ENCODE results near the gene B3GALNT2.

B3GALNT2 gene

DNA sequence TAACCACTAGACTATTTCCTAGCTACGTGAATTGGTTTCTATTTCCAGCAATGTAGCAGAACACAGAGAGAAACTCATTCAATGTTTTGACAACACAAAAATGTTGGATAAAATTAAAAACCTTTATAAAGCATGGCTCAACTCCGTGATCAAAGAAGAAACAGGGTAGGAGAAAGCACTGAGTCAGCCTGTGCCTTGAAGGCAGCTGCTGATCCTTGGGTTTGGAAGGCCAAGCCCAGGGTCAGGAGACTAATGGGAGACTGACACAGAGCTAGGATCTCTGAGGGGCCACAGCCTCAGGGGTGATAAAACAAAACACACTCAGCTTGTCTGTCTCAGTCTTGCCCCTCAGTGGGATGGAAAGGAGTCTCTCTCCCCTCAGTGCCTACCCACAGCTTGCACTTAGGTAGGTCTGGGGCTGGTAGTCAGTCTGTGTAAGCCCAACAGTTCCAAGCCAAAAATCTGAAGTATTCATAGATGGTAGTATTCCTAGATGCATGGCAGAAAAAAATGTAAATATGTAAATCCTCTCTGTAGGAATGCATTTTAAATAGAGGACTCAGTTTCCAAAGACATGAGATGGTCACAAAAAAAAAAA is 53.3 kb downstream of the B3GALNT2 start:
- no peak for DNase-seq

DNA sequence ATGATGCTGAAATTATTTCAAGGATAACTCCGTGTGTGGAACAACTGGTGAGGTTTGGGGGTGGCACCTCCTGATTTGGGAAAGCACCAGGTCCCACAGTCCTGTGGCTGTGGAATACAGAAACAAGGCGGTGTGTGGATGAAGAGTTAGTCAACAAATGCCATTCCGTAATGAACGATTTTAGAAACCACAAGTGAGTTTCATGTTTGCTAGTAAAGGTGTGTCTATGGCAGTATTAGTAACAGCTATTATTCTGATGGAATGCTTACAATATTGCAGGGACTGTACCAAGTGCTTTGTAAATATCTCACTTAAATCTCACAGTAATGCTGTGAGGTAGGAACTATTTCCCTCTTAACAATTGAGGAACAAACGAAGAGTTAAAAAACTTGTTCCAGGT is 53.8 kb downstream of the B3GALNT2 start:
- DNase-seq: no peak

DNA sequence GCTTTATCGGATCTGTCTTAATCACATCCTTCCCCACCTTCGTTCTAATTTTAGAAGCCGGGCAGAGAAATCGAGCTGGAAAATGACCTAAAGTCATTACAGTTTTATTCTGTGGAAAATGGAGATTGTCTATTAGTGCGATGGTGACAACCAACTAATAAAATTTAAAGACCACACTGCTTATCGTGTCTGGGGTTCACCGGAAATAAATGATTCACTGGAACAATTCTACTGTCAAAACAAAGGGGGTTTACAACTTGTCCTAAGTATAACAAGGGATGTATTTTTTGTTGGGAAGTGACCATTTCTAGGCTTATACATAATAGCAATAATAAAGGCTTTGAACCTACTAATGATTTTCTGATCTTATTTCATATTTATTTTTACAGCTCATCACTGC is 55.6 kb downstream of the B3GALNT2 start:
- DNase-seq: no peak

DNA sequence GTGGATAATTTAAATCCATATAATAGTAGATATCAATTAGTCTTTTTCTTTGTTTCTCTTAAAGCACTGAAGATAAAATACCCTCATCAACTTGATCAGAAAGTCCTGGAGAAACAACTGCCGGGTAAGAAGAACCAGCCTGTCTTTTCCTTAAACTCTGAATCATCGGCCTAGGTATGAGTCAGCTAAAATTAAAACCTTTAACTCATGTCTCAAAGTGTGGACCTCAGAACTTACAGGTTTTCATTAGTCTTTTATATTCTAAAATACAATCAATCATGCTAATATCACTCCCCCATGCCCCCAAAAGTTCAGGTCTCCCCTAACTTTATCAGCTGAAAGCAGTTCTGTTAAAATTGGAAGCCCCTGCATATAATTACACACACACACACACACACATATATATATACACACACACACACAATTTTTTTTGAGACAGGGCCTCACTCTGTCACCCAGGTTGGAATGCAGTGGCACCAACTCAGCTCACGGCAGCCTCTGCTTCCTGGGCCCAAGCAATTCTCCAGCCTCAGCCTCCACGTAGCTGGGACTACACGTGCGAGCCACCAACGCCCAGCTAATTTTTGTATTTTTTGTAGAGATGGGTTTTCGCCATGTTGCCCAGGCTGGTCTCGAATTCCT is 61.3 kb downstream of the B3GALNT2 start:
- no peak for DNase-seq

DNA sequence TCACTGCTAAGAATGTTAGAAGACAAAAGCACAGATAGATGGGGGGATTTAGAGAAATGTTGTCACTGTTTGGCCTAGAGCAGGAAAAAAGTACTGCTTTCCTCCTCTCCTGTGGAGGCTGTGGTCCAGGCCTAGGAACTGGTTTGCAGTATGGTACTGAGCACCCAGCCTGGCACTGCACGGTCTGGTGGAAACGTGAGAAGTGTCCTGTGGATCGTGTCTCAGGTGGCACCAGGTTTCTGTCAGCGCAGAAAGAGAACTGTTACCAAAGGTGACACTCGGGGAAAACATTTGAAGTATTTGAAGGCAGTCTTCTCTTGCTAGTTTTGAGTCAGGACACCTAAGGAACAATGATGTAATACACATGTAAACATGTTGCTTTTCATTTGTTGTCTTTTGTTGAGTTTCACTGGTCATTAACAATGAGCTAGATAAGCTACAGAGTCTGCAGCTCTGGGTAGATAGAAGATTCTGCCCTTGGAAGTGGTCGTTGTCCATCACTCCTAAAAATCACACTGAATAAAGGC is 63.0 kb downstream of the B3GALNT2 start:
- DNase-seq: no peak

DNA sequence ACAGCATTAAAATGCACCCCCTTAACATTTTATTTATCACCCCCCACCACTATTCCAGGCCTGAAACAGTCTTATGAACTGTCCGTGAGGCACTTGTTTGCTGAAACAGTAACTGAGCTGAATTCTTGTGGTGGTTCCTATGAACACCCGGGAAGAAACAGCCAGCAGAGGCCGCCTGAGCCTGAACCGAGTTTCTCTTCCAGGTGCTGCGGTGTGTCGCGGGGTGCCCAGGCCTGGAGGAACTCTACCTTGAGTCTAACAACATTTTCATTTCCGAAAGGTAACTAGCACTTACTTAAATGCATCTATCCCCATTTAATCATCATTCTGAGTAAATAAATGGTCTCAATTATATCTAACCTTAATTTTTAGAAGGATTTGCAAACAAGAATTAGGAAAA is 70.3 kb downstream of the B3GALNT2 start:
- DNase-seq: no peak

DNA sequence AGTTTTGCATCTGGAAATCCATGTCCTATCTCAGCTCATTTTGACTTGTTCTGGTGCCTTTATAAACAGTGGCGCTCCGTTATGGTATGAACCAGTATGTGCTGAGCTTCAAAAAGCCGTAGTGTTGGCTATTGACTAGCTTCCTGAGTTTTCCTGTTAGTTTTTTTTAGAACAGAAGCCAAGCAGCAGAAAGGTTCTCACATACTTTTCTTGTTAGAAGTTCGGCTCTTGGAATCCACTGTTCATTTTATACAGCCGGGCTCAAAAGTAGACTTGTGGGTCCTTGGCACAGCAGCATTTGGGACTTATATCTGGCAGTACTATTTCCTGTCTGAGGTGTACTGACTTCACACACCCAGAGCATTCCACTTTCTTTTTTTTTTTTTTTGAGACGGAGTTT is 73.3 kb downstream of the B3GALNT2 start:
- no peak for DNase-seq

DNA sequence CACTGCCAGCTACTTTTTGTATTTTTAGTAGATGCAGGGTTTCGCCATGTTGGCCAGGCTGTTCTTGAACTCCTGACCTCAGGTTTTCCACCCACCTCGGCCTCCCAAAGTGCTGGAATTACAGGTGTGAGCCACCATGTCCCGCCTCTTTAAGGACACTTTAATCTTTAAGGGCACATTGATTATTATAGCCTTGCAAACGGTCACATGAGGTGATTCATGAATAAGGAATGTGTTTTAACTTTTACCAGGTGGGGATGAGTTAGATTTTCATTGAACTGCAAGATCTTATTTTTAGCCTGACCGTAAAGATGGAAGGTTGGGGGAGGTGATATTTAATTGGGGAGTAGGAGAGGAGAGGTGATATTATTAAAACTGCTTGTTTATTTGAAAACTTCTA is 75.1 kb downstream of the B3GALNT2 start:
- DNase-seq: no peak

DNA sequence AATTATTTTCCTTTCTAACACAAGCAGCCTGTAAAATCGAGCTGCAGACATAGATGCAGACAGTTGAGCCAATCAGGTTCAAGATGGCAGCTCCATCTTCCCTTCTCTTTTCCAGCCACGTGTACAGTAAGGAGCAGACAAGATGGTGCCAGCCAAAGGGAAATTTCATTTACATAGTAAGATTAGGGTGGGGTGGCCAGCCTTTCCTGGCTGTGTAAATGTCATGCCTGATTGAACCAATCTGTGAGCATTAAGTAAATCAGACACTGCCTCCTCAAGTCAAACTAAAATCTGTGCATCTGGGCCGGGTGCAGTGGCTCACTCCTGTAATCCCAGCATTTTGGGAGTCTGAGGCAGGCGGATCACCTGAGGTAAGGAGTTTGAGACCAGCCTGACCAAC is 76.8 kb downstream of the B3GALNT2 start:
- no peak for DNase-seq

DNA sequence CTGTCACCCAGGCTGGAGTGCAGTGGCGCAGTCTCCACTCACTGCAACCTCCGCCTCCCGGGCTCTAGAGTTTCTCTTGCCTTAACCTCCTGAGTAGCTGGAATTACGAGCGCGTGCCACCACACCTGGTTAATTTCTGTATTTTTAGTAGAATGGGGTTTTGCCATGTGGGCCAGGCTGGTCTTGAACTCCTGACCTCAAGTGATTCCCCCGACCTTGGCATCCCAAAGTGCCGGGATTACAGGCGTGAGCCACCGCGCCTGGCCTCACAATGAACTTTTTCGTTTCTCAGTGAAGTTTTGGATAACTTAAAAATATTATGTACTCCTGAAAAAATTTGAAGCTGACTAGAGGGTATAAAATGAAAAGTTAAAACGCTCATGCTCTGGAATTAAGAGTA is 77.6 kb downstream of the B3GALNT2 start:
- DNase-seq: no peak

DNA sequence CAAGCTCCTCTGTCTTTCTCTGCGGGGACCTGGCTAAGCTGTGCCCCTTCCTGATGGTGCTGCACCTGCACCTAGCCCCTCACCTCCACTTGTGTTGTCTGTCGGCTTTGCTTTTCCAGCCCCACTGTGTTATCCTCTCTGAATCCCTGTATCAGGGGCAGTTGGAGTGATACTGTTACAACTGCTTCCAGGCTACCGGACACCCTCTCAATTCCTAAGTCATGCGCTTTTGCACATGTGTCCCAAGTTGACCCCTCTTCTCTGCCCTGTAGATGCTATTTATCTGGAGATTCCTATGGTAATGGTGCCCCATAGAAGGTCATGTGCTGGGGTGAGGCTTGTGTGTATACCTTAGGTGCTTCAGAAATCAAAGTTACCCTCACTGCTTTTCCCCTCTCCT is 78.1 kb downstream of the B3GALNT2 start:
- DNase-seq: no peak

DNA sequence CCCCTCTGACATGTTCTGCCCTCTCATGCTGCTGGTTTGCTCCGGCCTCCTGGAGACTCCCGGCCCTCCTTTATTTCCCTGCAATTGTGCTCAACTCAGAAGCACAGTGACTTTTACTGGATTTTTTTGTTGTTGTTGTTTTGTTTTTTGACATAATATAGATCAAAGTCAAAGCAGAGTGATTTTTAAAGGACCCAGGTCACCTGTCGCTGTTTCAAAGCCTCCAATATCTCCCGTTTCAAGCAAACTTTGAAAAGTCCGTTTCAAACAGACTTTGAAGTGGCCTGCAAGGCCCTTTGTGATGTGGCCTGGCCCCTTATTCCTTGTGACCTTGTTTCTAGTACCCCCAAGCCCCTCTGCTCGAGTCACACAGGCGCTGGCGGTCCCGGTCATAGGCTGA is 78.9 kb downstream of the B3GALNT2 start:
- no peak for DNase-seq

DNA sequence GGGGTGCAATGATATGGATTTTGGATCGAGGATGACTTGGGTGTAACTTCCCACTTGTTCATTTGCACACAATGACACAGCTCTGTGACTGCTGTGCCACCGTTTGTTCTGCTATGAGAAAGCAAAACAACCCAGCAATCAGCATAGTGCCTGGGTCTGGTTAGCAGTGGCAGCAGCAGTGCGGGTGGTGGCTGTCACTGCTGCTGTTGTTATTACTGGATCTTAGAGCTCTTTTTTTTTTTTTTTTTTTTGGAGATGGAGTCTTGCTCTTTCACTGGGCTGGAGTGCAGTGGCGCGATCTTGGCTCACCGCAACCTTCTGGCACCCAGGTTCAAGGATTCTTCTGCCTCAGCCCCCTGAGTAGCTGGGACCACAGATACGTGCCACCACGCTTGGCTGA is 80.2 kb downstream of the B3GALNT2 start:
- no peak for DNase-seq

DNA sequence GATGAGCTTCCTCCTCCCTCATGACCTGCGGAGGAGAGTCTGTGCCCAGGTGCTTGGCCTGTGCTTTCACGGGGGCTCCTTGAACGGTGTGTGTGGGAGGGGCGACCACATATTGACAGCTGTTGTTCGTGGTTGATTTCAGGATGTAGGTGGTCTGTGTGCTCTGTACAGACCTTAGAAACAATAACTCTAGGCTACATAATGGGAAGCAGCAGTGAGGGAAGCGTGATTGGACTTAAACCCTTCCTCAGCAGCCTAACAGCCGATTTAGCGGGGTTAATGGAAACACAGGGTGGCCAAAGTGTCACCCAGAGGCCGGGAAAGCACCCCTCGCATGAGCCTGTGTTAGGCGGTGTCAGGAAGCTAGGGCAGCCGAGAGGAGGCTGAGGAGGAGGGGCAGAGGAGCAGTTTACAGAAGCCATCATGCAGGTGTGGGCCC is 81.0 kb downstream of the B3GALNT2 start:
- no peak for DNase-seq

DNA sequence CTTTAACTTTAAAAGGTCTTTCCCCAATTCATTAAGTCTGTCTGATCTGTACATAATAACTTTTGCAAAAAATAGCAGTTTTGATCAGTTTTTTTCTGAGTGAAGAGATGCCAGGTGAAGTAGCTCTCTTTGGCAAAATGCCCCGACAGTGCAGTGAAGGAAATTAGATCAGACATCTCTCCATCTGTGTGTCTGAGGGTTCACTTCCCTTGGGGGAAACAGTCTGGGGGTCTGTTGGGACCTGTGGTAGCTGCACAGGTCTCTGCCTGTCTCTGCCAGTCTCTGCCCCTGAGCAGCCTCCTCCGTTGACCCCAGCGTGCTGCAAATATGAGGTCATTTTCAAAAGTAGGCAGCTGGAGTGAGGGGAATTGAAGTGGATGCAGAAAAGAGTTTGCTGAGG is 82.5 kb downstream of the B3GALNT2 start:
- DNase-seq: no peak

DNA sequence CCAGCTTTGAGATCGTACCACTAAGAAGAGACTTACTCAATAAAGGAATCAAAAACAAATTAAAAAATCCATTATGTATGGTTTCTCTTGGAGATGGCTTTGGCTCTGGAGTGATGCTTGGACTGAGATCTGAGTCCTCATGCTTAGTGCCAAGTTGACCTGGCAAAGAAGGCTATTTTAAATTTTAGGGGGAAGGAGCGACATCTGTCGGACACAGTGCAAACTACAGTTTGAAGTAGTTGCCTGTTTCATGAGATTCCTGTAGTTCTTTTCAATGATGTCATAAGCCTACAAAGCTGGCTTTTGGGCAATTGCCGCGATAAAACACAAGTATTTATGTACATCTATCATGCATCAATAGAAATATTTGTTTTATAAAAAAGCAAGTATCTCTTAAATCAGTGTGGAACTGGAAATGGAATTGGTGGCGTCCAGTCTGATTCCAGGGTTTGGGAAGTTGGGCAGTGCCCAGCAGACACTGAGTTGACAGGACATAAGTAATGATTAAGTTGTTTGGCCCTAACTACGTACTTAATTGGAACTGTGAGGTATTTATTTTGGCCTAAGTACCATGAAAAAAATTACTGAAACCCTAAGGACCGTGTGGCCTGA is 87.1 kb downstream of the B3GALNT2 start:
- no peak for DNase-seq

DNA sequence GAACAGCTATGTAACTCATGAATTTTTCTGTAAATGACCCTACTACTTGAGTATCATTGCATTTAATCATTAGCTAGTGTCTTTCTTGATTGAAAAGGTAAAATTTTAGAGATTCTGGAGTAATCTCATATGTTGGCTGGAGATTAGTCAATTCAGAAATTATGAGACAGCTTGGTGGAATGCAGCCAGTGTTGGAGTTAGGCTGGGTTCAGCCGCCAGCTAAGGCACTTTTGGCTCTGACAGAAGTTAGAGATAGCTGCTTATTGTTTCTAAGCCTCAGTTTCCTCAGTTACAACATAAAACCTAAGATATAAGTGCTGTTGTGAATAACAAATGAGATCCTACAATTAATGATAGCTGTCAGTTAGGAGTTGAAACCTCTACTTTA is 87.6 kb downstream of the B3GALNT2 start:
- DNase-seq: no peak

DNA sequence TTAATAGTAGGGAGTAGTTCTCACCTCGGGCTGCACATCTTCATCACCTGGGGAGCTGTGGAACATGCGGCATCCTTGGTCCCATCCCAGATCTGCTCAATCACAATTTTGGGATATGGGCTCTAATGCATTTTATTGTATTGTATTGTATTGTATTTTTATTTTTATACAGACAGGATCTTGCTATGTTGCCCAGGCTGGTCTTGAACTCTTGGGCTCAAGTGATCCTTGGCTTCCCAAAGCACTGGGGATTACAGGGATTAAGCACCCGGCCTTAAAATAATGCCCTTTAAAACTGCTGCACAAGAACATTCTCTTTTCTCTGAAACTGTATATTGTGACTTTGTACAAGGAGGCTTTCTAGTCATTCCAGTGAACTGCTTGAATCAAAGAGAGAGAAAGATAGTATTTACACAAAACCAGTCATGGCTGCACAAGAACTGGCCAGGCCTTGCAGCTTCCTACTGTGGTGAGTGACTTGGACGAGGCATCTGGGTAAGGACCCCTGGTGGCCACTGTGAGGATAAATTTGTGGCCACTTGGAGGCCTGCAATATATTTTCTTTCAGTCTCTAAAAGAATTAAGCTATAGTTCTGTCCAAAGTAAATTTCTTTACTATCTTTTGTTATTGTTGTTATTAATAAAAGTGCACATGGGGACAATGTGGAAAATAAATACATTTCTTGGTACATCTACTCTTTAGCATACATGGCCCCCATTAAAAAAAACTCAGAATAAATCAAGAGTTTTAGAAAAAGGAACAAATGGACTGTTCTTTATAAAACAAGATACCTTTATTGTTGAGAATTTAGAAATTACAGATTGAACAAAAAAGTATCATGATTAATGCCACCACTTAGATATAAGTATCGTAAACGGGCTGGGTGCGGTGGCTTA is 89.0 kb downstream of the B3GALNT2 start:
- no peak for DNase-seq

DNA sequence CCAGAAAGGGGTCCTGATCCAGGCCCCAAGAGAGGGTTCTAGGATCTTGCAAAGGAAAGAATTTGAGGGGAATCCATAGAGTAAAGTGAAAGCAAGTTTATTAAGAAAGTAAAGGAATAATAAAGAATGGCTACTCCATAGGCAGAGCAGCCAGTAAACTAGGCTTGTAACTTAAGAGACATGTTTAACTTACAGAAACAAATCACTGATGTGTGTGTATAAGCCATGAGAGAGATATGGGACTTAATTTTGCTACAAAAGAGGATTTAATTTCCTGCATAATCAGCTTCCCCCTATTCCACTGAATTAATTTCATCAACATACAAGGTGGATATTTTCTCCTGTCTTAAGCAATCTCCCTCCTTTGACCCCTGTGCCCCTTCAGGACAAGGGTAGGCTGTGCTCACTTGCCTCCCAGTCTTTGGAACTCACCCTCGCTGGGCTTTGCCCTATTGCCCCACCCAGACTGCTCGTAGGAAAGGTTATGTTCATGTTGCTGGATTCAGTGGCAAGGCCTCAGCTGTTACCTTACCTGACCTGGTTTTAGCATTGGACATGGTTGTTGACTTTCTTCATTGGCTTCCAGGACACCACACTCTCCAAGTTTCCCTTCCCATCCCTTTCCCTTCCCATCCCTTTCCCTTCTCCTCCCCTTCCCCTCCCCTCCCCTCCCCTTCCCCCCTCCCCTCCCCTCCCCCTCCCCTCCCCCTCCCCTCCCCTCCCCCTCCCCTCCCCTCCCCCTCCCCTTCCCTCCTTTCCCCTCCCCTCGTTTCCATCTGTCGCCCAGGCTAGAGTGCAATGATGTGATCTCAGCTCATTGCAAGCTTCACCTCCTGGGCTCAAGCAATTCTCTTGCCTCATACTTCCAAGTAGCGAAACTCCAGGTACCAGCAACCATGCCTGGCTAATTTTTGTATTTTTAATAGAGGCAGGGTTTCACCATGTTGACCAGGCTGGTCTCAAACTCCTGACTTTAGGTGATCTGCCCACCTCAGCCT is 92.5 kb downstream of the B3GALNT2 start:
- no peak for DNase-seq

DNA sequence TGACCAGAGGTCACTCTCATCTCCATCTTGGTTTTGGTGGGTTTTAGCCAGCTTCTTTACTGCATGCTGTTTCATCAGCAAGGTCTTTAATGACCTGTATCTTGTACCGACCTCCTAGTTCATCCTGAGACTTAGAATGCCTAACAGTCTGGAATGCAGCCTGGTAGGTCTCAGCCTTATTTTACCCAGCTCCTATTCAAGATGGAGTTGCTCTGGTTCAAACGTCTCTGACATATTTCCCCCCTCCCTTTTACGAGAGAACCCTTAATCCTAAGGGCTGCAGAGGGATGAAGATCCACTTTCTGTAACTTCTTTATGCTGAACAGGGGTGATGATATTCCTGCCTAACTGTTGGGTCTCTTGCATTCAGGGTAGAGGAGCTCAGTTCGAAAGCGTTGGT is 93.8 kb downstream of the B3GALNT2 start:
- no peak for DNase-seq

DNA sequence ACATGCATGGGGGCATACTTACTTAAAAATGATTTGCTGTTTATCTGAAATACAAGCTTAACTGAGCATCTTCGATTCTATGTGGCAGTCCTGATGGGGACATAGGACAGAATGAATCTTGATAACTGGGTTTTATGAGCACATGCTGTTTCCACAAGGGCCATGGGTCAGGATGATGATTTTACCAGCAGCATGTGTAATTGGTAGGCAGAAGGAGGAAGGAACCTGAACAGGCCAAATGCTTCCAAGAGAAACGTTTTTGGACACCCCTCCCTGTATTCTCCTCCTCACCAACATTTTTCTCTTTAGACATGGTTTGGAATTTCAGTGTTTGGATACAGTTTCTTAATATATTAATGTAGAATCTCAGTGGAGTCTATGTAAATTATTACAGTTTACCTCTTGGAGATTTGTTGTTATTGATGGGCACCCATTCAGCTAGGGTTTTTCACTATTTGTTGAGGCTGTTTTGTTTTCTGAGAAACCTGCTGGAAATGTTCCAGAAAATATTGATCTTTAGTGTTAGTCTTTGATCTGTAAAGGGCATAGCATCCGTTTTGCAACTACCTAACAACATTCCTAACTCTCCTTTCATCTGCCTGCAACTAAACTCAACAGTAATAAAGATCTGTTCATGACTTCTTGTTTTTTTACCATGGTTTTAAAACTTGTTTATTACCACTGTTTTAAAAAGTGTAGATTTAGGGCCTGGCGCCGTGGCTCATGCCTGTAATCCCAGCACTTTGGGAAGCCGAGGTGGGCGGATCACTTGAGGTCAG is 95.0 kb downstream of the B3GALNT2 start:
- DNase-seq: no peak

Measured in activated gamma-delta T cell (primary cell).